Thyroid gland (tissue), 4 donors: Measurements from ENCODE around the gene COPS2. TPM values are rescaled to one million over a fixed set of nuclear protein-coding genes. Genes with fewer than 3 reads are reported as not detected.

Source experiments
- DNase-seq, 2 donors: peaks; one replicate each; pipeline ENCODE4 v3.0.0-alpha.2; 2019
- H3K27ac ChIP-seq, 3 donors: fragments of 200-600 bp; sonication (generic); 1 replicate in 2 of 3; 2 replicates in 1 of 3; pipeline ENCODE4 v1.5.1; 2016 to 2019; ENCODE audit warnings: mild to moderate bottlenecking in 1 of 3, moderate library complexity in 1 of 3
- H3K27me3 ChIP-seq: fragments of 200-600 bp; sonication (generic); one replicate; pipeline ENCODE4 v1.5.1; 2019
- H3K36me3 ChIP-seq, 2 donors: fragments of 200-600 bp; sonication (generic); one replicate each; pipeline ENCODE4 v1.5.1; 2016 to 2019
- H3K4me1 ChIP-seq, 2 donors: fragments of 200-600 bp; sonication (generic); one replicate each; pipeline ENCODE4 v1.5.1; 2017 to 2019
- H3K4me3 ChIP-seq, 3 donors: fragments of 200-600 bp; sonication (generic); replicated peaks in 1 of 3; 1 replicate in 2 of 3; 2 replicates in 1 of 3; pipeline ENCODE4 v1.5.1; 2016; ENCODE audit warnings: mild to moderate bottlenecking in 1 of 3
- H3K9me3 ChIP-seq: fragments of 200-600 bp; sonication (generic); one replicate; pipeline ENCODE4 v1.5.1; 2017
- CTCF ChIP-seq, 6 experiments: fragments of 200-600 bp in 3 of 6; fragments of 450-650 bp in 3 of 6; sonication (generic) in 3 of 6; IDR thresholded peaks; one replicate each; pipeline ENCODE4 v1.5.1; 2016 to 2019; ENCODE audit warnings: antibody characterized with exemption in 6 of 6, mild to moderate bottlenecking in 2 of 6, inconsistent platforms in 1 of 6, moderate library complexity in 1 of 6
- POLR2A ChIP-seq, 2 donors: fragments of 450-650 bp; IDR thresholded peaks; one replicate each; pipeline ENCODE4 v1.6.1; 2017; ENCODE audit warnings: antibody characterized with exemption in 2 of 2, mild to moderate bottlenecking in 2 of 2, moderate library complexity in 1 of 2
- WGBS, 2 donors: methylation state at CpG; one replicate each; pipeline ENCODE4 v1.1.5; 2017; 5-methylcytosine and 5-hydroxymethylcytosine counted together
- intact Hi-C: fragments of 100-400 bp; cut with DNase I; formaldehyde crosslinking; loops from one replicate; pipeline ENCODE4 v1.15.1; 2023
- total RNA-seq, 4 donors: library from RNA; depleted of rRNA; stranded (reverse); fragments of >200 nt; gene quantifications; one replicate each; pipeline ENCODE4 v1.2.3, GENCODE V29; 2016

The COPS2 gene
- total RNA-seq, 4 donors from 2014 or later: 52.4 to 80.0 (median 61.3) TPM

- Histone ChIP-seq H3K9me3 (no peaks in the 10 kb centered on the region), H3K27me3 (no peaks in the 10 kb centered on the region), H3K36me3 (no peaks in the 10 kb centered on the region), H3K4me3 (no peak overlapping the region), H3K4me1 (peaks cover 4 to 6% of the 10 kb centered on the region in 2 donors), H3K27ac (no peak overlapping the region)
- WGBS, 2 donors: 98 to 99% methylated on average over 12 of the region's 12 CpGs
- intact Hi-C loops: no loop called here
- TF ChIP-seq CTCF (IDR thresholded peaks at IDR 0.05): no peak
- TF ChIP-seq POLR2A (IDR thresholded peaks at IDR 0.05): no peak
- no peak for DNase-seq
These were observed 16.4 kb upstream of the COPS2 start for GRCh38 chr15:49171790-49172189.

GRCh38 chr15:49169880-49170597, 14.6 kb upstream of the COPS2 start, which contains the start of gene GALK2:
Gene GALK2, plus strand, starts transcription at chr15:49170247. Its CDS starts 76 bp downstream, at chr15:49170323.
- intact Hi-C loops: no loop called here
- whole genome bisulfite sequencing, 2 donors: 7% methylated on average over 29 to 30 of the region's 30 CpGs
- TF ChIP-seq POLR2A (IDR thresholded peaks at IDR 0.05) (peak in 1 of 2 donors; percentile 79), CTCF (IDR thresholded peaks at IDR 0.05) (peak in 1 of 6 experiments; percentile 7)
- Histone ChIP-seq H3K27me3 (no peaks in the 10 kb centered on the region), H3K36me3 (no peaks in the 10 kb centered on the region), H3K4me1 (peaks cover 4 to 6% of the 10 kb centered on the region in 2 donors), H3K4me3 (peak within 1 kb of the TSS; percentile 24 to 50 (median 40)), H3K9me3 (no peaks in the 10 kb centered on the region), H3K27ac (peak within 1 kb of the TSS; percentile 72 to 75 (median 73))
- peak; percentile 90 to 94 for DNase-seq

GRCh38 chr15:49168016-49168415, 12.6 kb upstream of the COPS2 start:
- H3K9me3 ChIP-seq: no peaks in the 10 kb centered on the region
- WGBS, 2 donors: 77 to 80% methylated on average over 3 of the region's 3 CpGs
- H3K4me1 ChIP-seq: peaks cover 4 to 6% of the 10 kb centered on the region in 2 donors
- no peak overlapping the region for H3K4me3 ChIP-seq
- no peaks in the 10 kb centered on the region for H3K27me3 ChIP-seq
- no peak for DNase-seq
- no peak overlapping the region for H3K27ac ChIP-seq
- H3K36me3 ChIP-seq: no peaks in the 10 kb centered on the region
- intact Hi-C loops: no loop called here
- TF ChIP-seq CTCF (IDR thresholded peaks at IDR 0.05) (no peak), POLR2A (IDR thresholded peaks at IDR 0.05) (no peak)

GRCh38 chr15:49164865-49165264, 9.5 kb upstream of the COPS2 start:
- Histone ChIP-seq H3K27ac (no peak overlapping the region), H3K4me1 (peaks cover 0 to 4% of the 10 kb centered on the region in 2 donors), H3K4me3 (no peak overlapping the region), H3K27me3 (no peaks in the 10 kb centered on the region), H3K36me3 (no peaks in the 10 kb centered on the region), H3K9me3 (no peaks in the 10 kb centered on the region)
- no peak for DNase-seq
- TF ChIP-seq CTCF (IDR thresholded peaks at IDR 0.05) (no peak), POLR2A (IDR thresholded peaks at IDR 0.05) (no peak)
- intact Hi-C loops: no loop called here

- 84 to 90% methylated on average over 1 of the region's 1 CpG for WGBS, 2 donors
- no peak for DNase-seq
- Histone ChIP-seq H3K9me3 (no peaks in the 10 kb centered on the region), H3K4me3 (no peak overlapping the region), H3K27ac (no peak overlapping the region), H3K27me3 (no peaks in the 10 kb centered on the region), H3K4me1 (no peaks in the 10 kb centered on the region), H3K36me3 (no peaks in the 10 kb centered on the region)
- TF ChIP-seq CTCF (IDR thresholded peaks at IDR 0.05) (no peak), POLR2A (IDR thresholded peaks at IDR 0.05) (no peak)
- intact Hi-C loops: no loop called here
These were observed 8.3 kb upstream of the COPS2 start for GRCh38 chr15:49163678-49164077.
